NCI-H2171 treated with DMSO at 0.1 percent for 48 hours (cell line): ENCODE results near the gene SDR42E1.
"Not testable (repeated sequence)": the region's sequence is repeated elsewhere in the genome, so short reads cannot be mapped to it uniquely, and the experiment has no call there.

Source experiments
- DNase-seq: peaks from one replicate; lab custom pipeline; 2025; lab: John Stamatoyannopoulos, UW

Gene SDR42E1

GRCh38 chr16:82037251-82037650 is 26.0 kb upstream of the SDR42E1 start:
- no peak for DNase-seq

- no peak for DNase-seq
Observed at GRCh38 chr16:82034981-82035612, 23.8 kb upstream of the SDR42E1 start, which contains the start of gene HSD17B2. Gene HSD17B2 (plus strand): TSS chr16:82035253. CDS start chr16:82035425, 172 bp downstream.

DNA sequence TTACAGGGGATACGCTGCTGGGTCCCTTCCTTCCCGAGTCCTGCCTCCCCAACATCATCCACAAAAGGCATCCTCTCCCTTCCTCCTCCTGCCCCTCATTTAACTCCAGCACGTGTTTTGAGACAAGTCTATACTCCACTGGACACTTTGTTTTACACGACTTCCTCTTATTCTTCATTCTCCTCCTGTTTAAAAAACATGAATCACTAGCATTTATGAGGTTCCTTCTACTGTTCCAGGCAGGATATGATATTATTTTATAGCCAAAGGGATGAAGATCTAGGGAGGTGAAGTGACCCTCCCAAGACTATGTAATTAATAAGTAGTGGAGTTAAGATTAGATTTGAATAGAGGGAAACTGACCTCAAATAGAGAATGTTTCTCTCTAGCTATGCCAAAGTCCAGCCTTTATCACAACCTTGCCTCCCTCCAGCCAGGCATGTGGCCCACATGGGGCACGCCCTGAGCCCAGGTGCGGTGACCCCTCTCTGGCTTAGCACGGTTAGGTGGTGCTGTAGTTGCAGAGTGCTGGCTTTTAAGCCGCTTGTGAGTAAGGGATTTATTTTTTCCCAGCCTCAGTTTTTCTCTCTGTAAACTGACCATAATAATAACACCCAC is 22.5 kb upstream of the SDR42E1 start:
- no peak for DNase-seq

DNA sequence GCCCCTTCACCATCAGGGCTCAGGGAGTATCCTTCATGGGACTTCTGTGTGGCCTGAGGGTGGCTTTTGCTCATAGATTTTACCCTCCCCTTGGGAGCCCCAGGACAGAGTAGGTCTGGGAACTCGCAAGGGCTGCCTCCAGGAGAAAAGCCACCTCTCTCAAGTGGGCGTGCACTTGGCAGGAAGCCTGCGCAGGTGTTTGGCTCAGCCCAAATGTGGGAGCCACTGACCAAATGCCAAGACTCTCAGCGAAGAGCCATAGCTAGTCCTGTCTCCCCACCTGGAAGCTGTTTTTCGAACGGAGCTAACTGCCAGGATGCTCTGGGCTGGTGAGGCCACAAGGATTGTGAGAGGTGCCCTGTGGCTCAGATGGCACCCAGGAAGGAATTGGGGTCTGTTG is 21.7 kb upstream of the SDR42E1 start:
- no peak for DNase-seq

- DNase-seq, result peak; percentile 53
Observed at GRCh38 chr16:82031116-82032084, 20.1 kb upstream of the SDR42E1 start.

- no peak for DNase-seq
Observed at GRCh38 chr16:82027629-82028064, 16.4 kb upstream of the SDR42E1 start.

DNA sequence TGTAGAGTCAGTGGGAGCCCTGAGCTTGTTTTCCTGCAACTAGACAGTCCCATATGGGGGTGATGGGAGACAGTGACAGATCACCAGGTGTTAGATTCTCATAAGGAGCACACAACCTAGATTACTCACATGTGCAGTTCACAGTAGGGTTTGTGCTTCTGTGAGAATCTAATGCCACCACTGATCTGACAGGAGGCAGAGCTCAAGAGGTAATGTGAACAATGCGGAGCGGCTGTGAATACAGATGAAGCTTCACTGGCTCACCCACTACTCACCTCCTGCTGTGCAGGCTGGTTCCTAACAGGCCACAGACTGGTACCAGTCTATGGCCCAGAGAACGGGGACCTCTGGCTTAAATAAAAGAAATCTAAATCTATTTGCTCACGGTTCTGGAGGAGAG is 13.6 kb upstream of the SDR42E1 start:
- DNase-seq, result no peak

- no peak for DNase-seq
Observed at GRCh38 chr16:82024316-82024715, 13.0 kb upstream of the SDR42E1 start.

- no peak for DNase-seq
Observed at GRCh38 chr16:82023206-82023605, 11.9 kb upstream of the SDR42E1 start.

GRCh38 chr16:82020051-82020450 is 8.8 kb upstream of the SDR42E1 start:
- DNase-seq, result no peak

DNA sequence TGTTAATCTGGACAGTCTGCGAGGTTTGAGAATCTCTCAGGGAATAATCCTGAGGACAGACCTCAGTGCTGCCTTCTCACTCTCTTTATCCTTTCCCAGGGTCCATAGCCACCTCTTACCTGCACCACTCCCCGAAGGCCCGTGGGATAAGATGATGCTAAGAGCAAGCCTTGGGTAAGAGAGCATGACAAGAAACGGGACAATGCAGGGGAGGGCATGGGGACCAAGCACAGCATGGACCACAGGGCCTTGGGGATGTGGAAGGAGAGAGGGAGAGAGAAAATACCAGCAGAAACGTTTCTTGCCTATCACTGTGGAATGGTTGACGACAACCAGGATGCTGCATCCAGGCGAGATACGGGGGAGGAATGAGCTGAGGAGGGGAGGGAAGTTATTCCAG is 8.3 kb upstream of the SDR42E1 start:
- DNase-seq, result no peak

GRCh38 chr16:82017911-82018568 is 6.8 kb upstream of the SDR42E1 start:
- peak; percentile 79 for DNase-seq

- peak; percentile 6 for DNase-seq
Observed at GRCh38 chr16:82016964-82017363, 5.7 kb upstream of the SDR42E1 start.

DNA sequence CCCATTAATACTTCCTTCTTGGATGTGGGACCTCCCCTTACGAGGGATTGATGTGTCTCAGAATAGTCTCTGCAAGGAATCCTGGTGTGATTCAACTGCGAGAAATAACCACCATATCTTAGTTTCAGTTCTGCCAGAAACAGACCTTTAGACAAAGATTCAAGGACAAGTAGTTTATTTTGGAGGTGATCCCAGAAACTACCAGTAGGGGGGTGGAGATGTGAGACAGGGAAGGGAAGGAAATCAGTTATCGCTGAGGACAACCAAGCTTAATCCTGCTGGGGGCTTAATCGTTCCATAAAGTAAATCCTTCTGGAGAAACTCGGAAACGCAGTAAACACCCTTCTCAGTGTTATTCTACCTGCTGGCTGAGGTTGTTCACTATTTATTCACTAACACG is 5.0 kb upstream of the SDR42E1 start:
- peak; percentile 5 for DNase-seq

DNA sequence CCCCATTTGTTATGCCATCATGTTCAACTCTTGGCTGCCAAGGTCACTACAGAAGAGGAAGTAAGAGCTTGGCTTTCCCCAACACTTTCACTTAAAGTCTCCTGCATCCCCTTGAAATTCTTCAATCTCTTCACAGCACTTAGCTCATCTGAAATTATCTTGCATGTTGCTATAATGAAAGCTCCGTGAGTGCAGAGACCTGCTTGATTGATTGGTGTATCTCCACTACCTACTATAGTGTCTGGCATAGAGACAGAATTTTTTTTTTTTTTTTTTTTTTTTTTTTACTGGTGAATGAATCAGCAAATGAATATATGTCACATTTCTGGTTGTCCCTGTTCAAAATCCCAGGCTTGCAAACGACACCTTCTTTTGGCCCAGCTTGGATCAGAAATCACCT is 1.9 kb upstream of the SDR42E1 start:
- no peak for DNase-seq

DNA sequence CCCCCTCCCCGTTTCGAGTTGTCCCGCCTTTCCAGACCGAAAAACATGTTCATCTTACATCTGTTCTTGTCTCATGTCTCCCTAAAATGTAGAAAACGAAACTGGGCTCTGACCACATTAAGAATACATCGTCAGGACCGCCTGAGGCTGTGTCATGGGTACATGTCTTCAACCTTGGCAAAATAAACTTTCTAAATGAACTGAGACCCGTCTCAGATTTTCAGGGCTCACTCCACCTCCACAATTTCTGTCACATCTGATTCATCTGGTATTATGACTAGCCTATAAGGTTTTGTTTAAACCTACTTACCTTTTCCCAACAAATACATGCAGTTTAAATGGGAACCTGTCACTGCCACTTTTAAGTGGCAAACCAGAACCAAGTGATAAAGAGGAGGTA is 621 bp downstream of the SDR42E1 start:
- DNase-seq, result no peak

GRCh38 chr16:82009789-82010188 is 1.5 kb downstream of the SDR42E1 start:
- not testable (repeated sequence) for DNase-seq

GRCh38 chr16:82008957-82009592 is 2.2 kb downstream of the SDR42E1 start:
- no peak for DNase-seq

GRCh38 chr16:82007189-82007588 is 4.1 kb downstream of the SDR42E1 start:
- DNase-seq, result no peak

- no peak for DNase-seq
Observed at GRCh38 chr16:82006036-82006435, 5.2 kb downstream of the SDR42E1 start.

- DNase-seq, result peak; percentile 61
Observed at GRCh38 chr16:82005027-82005830, 6.0 kb downstream of the SDR42E1 start.
